ENCODE measurements around the gene DTHD1. TPM values are rescaled to one million over a fixed set of nuclear protein-coding genes. Genes with fewer than 3 reads are reported as not detected.

Gene DTHD1
- total RNA-seq, 4 donors from 2014 or later: 0.47 to 3.3 (median 1.3) TPM

DNA sequence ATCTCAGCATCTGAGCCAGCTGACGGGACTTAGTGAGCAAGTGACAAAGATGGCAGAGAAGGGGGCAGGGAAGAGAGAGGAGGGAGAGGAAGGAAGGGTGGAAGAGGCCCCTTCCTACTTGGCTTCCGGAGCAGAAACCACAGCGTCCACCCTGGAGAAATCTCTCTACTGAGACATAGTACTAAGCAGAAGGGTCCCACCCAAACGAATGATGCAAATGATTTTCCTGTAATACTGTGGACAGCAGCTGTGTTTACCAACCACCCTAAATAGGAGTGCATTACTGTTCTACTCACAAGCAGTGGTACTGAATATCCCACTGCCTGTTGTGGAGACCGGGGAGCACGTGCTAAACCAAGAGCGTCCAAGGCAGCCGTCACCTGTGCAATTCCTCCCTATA is 29.4 kb downstream of the DTHD1 start:
- Histone ChIP-seq H3K4me3 (no peak overlapping the region), H3K36me3 (no peaks in the 10 kb centered on the region), H3K27me3 (no peaks in the 10 kb centered on the region), H3K9me3 (no peaks in the 10 kb centered on the region), H3K27ac (peak overlapping the region in 1 of 4 donors; percentile 26), H3K4me1 (peaks cover 0 to 4% (median 0%) of the 10 kb centered on the region in 4 donors)
- TF ChIP-seq, protein P1, sequence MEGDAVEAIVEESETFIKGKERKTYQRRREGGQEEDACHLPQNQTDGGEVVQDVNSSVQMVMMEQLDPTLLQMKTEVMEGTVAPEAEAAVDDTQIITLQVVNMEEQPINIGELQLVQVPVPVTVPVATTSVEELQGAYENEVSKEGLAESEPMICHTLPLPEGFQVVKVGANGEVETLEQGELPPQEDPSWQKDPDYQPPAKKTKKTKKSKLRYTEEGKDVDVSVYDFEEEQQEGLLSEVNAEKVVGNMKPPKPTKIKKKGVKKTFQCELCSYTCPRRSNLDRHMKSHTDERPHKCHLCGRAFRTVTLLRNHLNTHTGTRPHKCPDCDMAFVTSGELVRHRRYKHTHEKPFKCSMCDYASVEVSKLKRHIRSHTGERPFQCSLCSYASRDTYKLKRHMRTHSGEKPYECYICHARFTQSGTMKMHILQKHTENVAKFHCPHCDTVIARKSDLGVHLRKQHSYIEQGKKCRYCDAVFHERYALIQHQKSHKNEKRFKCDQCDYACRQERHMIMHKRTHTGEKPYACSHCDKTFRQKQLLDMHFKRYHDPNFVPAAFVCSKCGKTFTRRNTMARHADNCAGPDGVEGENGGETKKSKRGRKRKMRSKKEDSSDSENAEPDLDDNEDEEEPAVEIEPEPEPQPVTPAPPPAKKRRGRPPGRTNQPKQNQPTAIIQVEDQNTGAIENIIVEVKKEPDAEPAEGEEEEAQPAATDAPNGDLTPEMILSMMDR (IDR thresholded peaks at IDR 0.05): no peak
- TF ChIP-seq POLR2A (IDR thresholded peaks at IDR 0.05): no peak
- DNase-seq: peak in 2 of 3 donors; percentile 68 to 69

DNA sequence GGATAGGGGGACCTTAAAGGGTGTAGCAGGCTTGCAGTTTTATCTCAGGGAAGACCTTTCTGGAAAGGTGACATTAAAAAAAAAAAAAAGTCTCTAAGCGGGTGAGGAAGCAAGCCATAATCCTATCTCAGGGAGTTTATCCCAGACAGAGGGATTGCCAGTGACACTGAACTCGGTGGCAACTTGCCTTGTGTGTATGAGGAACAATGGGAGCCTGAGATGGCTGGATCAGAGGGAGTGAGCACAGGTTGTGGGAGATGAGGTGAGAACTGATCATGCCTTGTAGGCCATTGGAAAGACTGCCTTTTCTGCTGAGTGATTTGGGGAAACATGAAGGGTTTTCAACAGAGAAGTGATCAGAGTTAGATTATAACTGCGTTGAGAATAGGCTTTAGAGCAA is 31.1 kb downstream of the DTHD1 start:
- DNase-seq: no peak
- TF ChIP-seq POLR2A (IDR thresholded peaks at IDR 0.05): no peak
- TF ChIP-seq, protein P1 (IDR thresholded peaks at IDR 0.05): no peak
- no peaks in the 10 kb centered on the region for H3K36me3 ChIP-seq
- no peaks in the 10 kb centered on the region for H3K27me3 ChIP-seq
- no peak overlapping the region for H3K27ac ChIP-seq
- H3K4me1 ChIP-seq: peaks cover 0 to 4% (median 0%) of the 10 kb centered on the region in 4 donors
- H3K4me3 ChIP-seq: no peak overlapping the region
- H3K9me3 ChIP-seq: no peaks in the 10 kb centered on the region

DNA sequence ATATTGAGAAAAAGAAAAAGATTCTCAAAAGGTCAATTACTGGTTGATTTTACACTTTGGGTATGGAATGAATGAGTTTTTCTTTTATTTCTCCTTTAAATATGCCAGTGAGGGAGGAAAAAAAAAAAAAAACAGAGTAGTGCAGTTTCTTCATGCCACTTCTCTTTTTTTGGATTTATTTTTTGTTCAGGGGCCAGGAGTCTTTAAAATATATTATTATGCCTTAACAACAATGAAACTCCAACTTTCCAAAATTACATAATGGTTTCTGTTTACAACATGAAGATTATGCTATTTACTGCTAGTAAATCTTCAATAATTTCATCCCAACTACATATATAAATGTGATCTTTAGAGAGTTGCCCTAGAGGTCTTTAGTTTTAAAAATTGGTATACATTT is 31.9 kb downstream of the DTHD1 start:
- Histone ChIP-seq H3K9me3 (no peaks in the 10 kb centered on the region), H3K27ac (no peak overlapping the region), H3K4me3 (no peak overlapping the region), H3K27me3 (no peaks in the 10 kb centered on the region), H3K36me3 (no peaks in the 10 kb centered on the region), H3K4me1 (peaks cover 0 to 4% (median 0%) of the 10 kb centered on the region in 4 donors)
- DNase-seq: no peak
- TF ChIP-seq, protein P1 (IDR thresholded peaks at IDR 0.05): no peak
- TF ChIP-seq POLR2A (IDR thresholded peaks at IDR 0.05): no peak

DNA sequence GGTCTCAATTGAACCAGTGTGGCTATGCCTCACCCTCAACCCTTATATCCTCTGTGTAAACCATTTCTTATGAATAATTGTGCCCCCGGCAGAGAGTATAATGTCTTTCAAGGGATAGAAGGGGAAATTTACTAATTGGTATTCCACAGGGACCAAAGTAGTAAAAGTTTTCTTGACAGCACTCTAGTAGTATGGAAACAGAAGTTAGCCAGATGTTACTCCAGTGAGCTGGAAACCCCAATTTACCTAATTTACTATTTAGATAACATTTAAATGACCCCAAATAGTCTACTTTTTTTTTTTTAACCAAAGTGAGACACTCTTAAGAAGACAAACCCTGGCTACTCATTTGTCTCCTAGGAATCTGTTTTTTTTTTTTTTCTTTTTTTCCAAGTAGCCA is 32.3 kb downstream of the DTHD1 start:
- Histone ChIP-seq H3K36me3 (no peaks in the 10 kb centered on the region), H3K4me3 (no peak overlapping the region), H3K4me1 (peaks cover 0 to 4% (median 0%) of the 10 kb centered on the region in 4 donors), H3K27me3 (no peaks in the 10 kb centered on the region), H3K9me3 (no peaks in the 10 kb centered on the region), H3K27ac (no peak overlapping the region)
- TF ChIP-seq, protein P1 (IDR thresholded peaks at IDR 0.05): no peak
- TF ChIP-seq POLR2A (IDR thresholded peaks at IDR 0.05): no peak
- no peak for DNase-seq

DNA sequence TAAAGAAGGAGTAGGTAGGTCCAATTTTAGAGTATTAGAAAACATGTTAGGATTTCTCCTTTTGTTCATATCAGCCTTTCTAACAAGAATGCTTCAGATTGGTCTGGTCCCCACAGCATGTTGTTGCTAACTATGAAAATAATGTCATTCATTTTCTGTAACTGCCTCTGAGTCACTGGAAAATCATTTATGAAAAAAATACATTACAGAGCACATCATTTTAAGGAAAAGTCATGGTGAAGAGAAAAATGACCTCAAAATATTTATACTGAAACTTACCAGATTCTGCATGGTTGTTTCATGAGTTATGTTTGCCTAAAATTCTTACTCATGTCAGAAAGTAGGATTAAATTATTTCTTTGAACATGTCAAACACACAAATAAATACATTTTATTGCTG is 35.2 kb downstream of the DTHD1 start:
- Histone ChIP-seq H3K9me3 (no peaks in the 10 kb centered on the region), H3K4me3 (no peak overlapping the region), H3K36me3 (no peaks in the 10 kb centered on the region), H3K27me3 (no peaks in the 10 kb centered on the region), H3K27ac (no peak overlapping the region), H3K4me1 (no peaks in the 10 kb centered on the region)
- TF ChIP-seq POLR2A (IDR thresholded peaks at IDR 0.05): no peak
- TF ChIP-seq, protein P1 (IDR thresholded peaks at IDR 0.05): no peak
- no peak for DNase-seq

DNA sequence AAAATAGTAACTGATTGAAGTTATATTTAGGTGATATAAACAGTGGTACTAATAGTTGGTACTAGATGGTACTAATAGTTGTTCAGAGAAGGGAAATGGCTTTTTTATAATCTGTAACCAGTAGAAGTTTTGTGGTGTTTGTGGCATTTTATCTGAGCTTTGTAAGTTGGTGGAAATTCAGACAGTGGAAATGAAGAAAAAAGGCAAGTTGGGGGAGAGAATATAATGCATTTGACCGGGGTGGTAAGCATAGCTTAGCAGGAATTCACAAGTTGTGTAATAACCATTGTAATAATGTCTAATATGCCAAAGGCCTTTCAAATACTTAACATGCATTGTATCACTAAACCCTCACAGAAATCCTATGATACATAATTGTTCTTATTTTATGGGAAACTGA is 36.3 kb downstream of the DTHD1 start:
- Histone ChIP-seq H3K36me3 (no peaks in the 10 kb centered on the region), H3K27ac (no peak overlapping the region), H3K27me3 (no peaks in the 10 kb centered on the region), H3K4me3 (no peak overlapping the region), H3K4me1 (no peaks in the 10 kb centered on the region), H3K9me3 (no peaks in the 10 kb centered on the region)
- TF ChIP-seq POLR2A (IDR thresholded peaks at IDR 0.05): no peak
- TF ChIP-seq, protein P1 (IDR thresholded peaks at IDR 0.05): no peak
- DNase-seq: no peak
